PFSK-1 (cell line): ENCODE data around the gene PLA2G4A.

ENCODE experiments used
- POLR2AphosphoS5 ChIP-seq: IDR thresholded peaks from 2 replicates; pipeline ENCODE4 v1.6.1; 2012; ENCODE audit warnings: low read depth, mild to moderate bottlenecking, control low read depth, low read length, moderate library complexity
- TAF1 ChIP-seq: IDR thresholded peaks from 2 replicates; pipeline ENCODE4 v1.6.1; 2012; ENCODE audit warnings: low read length, control low read depth, borderline replicate concordance; ENCODE audit not compliant: insufficient read depth

DNA sequence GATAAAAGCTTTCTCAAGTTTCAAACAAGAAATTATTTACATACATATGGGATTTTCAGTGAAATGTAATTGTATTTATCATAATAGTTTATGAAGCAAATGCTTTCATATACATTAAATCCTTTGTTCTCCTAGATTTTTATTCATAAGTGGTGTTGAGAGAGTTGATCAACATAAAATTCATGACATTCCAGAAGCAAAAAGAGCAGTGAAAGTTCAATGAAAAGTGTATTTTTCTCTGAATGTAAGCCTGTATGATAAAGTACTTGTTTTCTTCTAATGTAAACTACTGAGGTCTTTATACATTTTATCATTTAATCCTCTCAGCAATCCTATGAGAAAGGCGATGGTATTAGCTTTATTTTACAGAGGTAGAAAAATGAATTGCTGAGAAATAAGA is 146.5 kb downstream of the PLA2G4A start:
- TF ChIP-seq TAF1: no peak
- TF ChIP-seq POLR2AphosphoS5: no peak
